GM12872 (cell line): ENCODE measurements around the gene BIRC2.

Source experiments
- TF ChIP-seq, protein P1 (sequence below): IDR thresholded peaks from 3 replicates; pipeline ENCODE4 v1.5.1; 2011; ENCODE audit warnings: low read depth, mild to moderate bottlenecking, low read length, moderate library complexity; ENCODE audit not compliant: insufficient read depth

The BIRC2 gene

DNA sequence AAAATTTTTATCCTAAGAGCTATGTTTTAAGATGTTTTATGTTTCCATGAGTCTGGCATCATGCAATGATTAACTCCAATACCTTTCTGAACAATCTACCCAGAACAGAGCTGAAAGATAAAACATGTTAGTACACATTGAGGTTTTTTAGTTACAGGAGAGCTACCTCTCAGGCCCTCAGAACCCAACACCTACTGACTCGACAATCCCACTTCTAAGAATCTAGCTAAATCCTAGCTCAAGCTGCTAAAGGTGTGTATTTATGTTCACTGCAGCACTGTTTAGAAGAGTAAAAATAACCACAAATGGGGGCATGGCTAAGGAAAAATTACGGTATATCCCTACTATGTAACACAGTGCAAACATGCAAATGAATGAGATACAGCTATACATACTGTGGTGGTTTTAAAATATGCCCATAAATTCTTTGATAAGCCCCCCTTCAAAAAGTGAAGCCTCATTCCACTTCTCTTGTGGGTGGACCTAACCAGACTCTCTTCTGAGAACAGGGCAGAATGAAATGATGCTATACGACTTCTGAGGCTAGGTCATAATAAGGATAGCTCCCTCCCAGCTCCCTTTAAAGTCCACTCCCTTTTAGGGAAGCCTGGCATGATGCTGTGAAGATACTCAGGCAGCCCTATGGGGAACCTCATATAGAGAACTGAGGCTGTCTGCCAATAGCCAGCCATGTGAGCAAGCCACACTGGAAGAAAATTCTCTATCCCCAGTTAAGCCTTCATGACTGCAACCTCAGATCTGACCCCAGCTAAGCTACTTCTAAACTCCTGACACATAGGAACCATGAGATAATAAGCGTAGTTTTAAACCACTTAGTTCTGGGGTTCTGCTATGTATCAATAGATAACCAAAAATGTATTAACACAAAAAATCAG, 76.1 kb downstream of the BIRC2 start:
- TF ChIP-seq, protein P1, sequence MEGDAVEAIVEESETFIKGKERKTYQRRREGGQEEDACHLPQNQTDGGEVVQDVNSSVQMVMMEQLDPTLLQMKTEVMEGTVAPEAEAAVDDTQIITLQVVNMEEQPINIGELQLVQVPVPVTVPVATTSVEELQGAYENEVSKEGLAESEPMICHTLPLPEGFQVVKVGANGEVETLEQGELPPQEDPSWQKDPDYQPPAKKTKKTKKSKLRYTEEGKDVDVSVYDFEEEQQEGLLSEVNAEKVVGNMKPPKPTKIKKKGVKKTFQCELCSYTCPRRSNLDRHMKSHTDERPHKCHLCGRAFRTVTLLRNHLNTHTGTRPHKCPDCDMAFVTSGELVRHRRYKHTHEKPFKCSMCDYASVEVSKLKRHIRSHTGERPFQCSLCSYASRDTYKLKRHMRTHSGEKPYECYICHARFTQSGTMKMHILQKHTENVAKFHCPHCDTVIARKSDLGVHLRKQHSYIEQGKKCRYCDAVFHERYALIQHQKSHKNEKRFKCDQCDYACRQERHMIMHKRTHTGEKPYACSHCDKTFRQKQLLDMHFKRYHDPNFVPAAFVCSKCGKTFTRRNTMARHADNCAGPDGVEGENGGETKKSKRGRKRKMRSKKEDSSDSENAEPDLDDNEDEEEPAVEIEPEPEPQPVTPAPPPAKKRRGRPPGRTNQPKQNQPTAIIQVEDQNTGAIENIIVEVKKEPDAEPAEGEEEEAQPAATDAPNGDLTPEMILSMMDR = no peak

DNA sequence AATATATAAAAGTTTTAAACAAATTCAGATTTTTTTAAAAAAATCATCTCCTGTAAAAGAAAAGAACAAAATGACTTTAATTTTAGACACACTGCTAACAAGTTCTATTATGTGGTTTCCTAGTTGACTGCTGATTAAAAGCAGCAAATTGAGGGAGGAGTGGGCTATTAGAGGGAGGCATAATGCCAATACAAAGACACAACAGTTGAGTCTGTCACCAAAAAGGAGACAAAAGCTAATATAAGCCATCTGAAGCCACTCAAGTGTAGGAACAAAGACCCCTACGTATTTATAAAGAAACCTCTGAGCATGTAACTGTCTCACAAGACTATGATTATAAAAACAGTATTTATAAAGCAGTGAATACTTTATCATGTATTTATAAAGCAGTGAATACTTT, 76.9 kb downstream of the BIRC2 start:
- TF ChIP-seq, protein P1 = no peak

DNA sequence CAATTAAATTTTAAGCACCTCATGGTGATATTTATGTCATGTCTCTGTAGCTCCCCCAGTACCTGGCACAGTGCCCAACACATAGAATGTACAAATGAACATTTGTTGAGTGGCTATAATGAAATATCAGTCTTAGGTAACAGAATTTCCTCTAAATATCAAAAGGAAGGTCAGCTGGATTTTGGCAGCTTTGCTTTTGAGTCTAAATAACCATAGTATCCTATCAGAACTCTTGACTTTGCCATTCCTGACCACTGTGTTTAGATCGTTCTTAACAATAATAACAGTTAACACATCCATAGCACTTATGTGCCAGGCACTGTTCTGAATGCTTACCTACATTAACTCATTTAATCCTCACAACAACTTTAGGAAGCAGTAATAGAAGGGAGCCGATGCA, 79.0 kb downstream of the BIRC2 start:
- TF ChIP-seq, protein P1 = no peak

DNA sequence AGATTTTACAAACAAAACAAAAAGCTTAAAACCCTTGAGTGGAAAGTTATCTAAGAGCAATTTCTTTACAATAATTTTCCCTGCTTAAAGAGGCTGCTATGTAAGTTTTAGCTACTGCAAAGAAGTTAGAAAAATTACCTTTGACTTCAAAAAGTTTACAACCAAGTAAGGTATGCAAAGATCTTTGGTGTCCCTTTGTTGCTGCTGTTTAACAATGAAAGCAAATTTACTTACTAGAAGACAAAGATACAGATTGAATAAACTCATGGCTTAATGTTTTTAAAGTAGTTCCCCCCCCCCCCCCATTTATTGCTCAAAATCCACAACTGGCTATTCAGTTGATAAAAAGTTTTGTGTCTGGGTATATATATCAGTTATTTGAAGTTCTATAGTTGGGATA, 79.6 kb downstream of the BIRC2 start:
- TF ChIP-seq, protein P1 = no peak

DNA sequence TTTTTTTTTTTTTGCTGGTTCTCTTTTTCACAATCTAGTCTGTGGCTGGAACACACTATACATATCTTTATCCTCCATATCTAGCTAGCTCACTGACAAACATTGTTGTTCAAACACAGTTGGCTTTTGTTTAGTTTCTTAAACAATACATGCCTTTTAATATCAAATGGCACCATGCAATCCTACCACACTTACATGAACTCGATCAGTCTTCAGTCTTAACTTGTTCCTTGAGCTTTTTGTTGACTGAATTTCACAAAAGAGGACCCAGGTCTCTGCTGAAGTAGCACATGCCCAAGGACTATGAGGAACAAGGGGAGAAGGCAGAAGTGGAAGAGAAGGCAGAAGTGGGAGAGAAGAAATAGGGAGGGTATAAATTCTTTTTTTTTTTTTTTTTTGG, 80.1 kb downstream of the BIRC2 start:
- TF ChIP-seq, protein P1 = no peak
